SK-N-SH (cell line): ENCODE measurements around the gene BTNL8.

Source experiments
- ELF1 ChIP-seq: IDR thresholded peaks from 2 replicates; pipeline ENCODE4 v1.4.0; 2012
- EP300 ChIP-seq, 2 experiments: IDR thresholded peaks; 2 replicates each; pipeline versions ENCODE4 v1.4.0 to v1.6.1; 2012; ENCODE audit warnings: borderline replicate concordance in 1 of 2, low read depth in 1 of 2, low read length in 1 of 2
- EZH2phosphoT487 ChIP-seq: fragments of 200-600 bp; sonication (generic); IDR thresholded peaks from 2 replicates; pipeline ENCODE4 v1.6.1; 2017; ENCODE audit warnings: low read depth, mixed run types, mild to moderate bottlenecking, antibody characterized with exemption, moderate library complexity, borderline replicate concordance
- FOSL2 ChIP-seq: IDR thresholded peaks from 2 replicates; pipeline ENCODE4 v1.4.0; 2012; ENCODE audit warnings: low read depth, mild to moderate bottlenecking, moderate library complexity, borderline replicate concordance
- GABPA ChIP-seq: IDR thresholded peaks from 2 replicates; pipeline ENCODE4 v1.4.0; 2012; ENCODE audit warnings: low read depth, mild to moderate bottlenecking
- JUND ChIP-seq: IDR thresholded peaks from 2 replicates; pipeline ENCODE4 v1.4.0; 2012
- MXI1 ChIP-seq: IDR thresholded peaks from 2 replicates; pipeline ENCODE4 v1.6.1; 2012; ENCODE audit warnings: mild to moderate bottlenecking, low read depth, low read length, improper control_type of control experiment
- RCOR1 ChIP-seq: fragments of 150-350 bp; IDR thresholded peaks from 2 replicates; pipeline ENCODE4 v1.6.1; 2017; ENCODE audit warnings: antibody characterized with exemption, low read length
- REST ChIP-seq: IDR thresholded peaks from 2 replicates; pipeline ENCODE4 v1.6.1; 2012; ENCODE audit warnings: mild to moderate bottlenecking, low read depth, low read length, moderate library complexity
- RFX5 ChIP-seq: IDR thresholded peaks from 2 replicates; pipeline ENCODE4 v1.6.1; 2012; ENCODE audit warnings: mild to moderate bottlenecking, improper control_type of control experiment, low read length
- RXRA ChIP-seq: IDR thresholded peaks from 2 replicates; pipeline ENCODE4 v1.4.0; 2012; ENCODE audit warnings: low read depth, mild to moderate bottlenecking, borderline replicate concordance
- TAF1 ChIP-seq: IDR thresholded peaks from 2 replicates; pipeline ENCODE4 v1.6.1; 2012; ENCODE audit warnings: low read depth, mild to moderate bottlenecking, low read length, moderate library complexity, borderline replicate concordance
- TF ChIP-seq, protein P1 (sequence below): fragments of 200-600 bp; sonication (generic); IDR thresholded peaks from 2 replicates; pipeline ENCODE4 v1.6.1; 2017; ENCODE audit warnings: antibody characterized with exemption, mild to moderate bottlenecking, moderate library complexity
- TF ChIP-seq, protein P2 (sequence below): fragments of 150-350 bp; IDR thresholded peaks from 2 replicates; pipeline ENCODE4 v1.6.1; 2016; ENCODE audit warnings: mild to moderate bottlenecking, low read depth, low read length

- TF ChIP-seq TAF1 = no peak
- TF ChIP-seq ELF1 = no peak
- TF ChIP-seq, protein P1, sequence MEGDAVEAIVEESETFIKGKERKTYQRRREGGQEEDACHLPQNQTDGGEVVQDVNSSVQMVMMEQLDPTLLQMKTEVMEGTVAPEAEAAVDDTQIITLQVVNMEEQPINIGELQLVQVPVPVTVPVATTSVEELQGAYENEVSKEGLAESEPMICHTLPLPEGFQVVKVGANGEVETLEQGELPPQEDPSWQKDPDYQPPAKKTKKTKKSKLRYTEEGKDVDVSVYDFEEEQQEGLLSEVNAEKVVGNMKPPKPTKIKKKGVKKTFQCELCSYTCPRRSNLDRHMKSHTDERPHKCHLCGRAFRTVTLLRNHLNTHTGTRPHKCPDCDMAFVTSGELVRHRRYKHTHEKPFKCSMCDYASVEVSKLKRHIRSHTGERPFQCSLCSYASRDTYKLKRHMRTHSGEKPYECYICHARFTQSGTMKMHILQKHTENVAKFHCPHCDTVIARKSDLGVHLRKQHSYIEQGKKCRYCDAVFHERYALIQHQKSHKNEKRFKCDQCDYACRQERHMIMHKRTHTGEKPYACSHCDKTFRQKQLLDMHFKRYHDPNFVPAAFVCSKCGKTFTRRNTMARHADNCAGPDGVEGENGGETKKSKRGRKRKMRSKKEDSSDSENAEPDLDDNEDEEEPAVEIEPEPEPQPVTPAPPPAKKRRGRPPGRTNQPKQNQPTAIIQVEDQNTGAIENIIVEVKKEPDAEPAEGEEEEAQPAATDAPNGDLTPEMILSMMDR = no peak
- no peak for TF ChIP-seq EZH2phosphoT487
- TF ChIP-seq RCOR1 = no peak
- TF ChIP-seq REST = no peak
- no peak for TF ChIP-seq MXI1
- TF ChIP-seq FOSL2 = no peak
- no peak for TF ChIP-seq EP300 (IDR thresholded peaks at IDR 0.05; ENCODE audit: borderline replicate concordance in 1 of 2, low read depth in 1 of 2, low read length in 1 of 2)
- TF ChIP-seq RXRA = no peak
- TF ChIP-seq GABPA = no peak
- no peak for TF ChIP-seq RFX5
- TF ChIP-seq, protein P2, sequence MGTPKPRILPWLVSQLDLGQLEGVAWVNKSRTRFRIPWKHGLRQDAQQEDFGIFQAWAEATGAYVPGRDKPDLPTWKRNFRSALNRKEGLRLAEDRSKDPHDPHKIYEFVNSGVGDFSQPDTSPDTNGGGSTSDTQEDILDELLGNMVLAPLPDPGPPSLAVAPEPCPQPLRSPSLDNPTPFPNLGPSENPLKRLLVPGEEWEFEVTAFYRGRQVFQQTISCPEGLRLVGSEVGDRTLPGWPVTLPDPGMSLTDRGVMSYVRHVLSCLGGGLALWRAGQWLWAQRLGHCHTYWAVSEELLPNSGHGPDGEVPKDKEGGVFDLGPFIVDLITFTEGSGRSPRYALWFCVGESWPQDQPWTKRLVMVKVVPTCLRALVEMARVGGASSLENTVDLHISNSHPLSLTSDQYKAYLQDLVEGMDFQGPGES = no peak
- TF ChIP-seq JUND = no peak
Measured at GRCh38 chr5:180865981-180866695, 32.8 kb upstream of the BTNL8 start.
